ENCODE measurements around the gene ZNF362. TPM values are rescaled to one million over a fixed set of nuclear protein-coding genes. Genes with fewer than 3 reads are reported as not detected.
A peak's percentile ranks its signal among the peaks of the same experiment; 100 is the strongest.

ZNF362 gene
- total RNA-seq, 2 donors from 2014 or later, result 8.1 to 14.7 TPM

- ATAC-seq (no peak), DNase-seq (no peak)
- intact Hi-C loops (cut with DNase I, micrococcal nuclease), result no loop called here
Measured at GRCh38 chr1:33242652-33243051, 13.6 kb upstream of the ZNF362 start.

GRCh38 chr1:33244143-33244808 lies 12.0 kb upstream of the ZNF362 start:
- DNase-seq (no peak), ATAC-seq (no peak)
- intact Hi-C loops (cut with DNase I, micrococcal nuclease), result no loop called here

- DNase-seq (no peak), ATAC-seq (no peak)
- intact Hi-C loops (cut with DNase I, micrococcal nuclease), result no loop called here
Measured at GRCh38 chr1:33244809-33245186, 11.5 kb upstream of the ZNF362 start.

GRCh38 chr1:33246171-33246570 lies 10.1 kb upstream of the ZNF362 start:
- intact Hi-C loops (cut with DNase I, micrococcal nuclease), result no loop called here
- ATAC-seq (no peak), DNase-seq (no peak)

GRCh38 chr1:33247545-33247944 lies 8.7 kb upstream of the ZNF362 start:
- ATAC-seq (no peak), DNase-seq (no peak)
- intact Hi-C loops (cut with DNase I, micrococcal nuclease), result no loop called here

GRCh38 chr1:33248244-33248643 lies 8.0 kb upstream of the ZNF362 start:
- intact Hi-C loops (cut with DNase I, micrococcal nuclease), result no loop called here
- ATAC-seq, result no peak
- DNase-seq, result no peak

GRCh38 chr1:33249422-33249821 lies 6.9 kb upstream of the ZNF362 start:
- DNase-seq (no peak), ATAC-seq (no peak)
- intact Hi-C loops (cut with DNase I, micrococcal nuclease), result no loop called here

- intact Hi-C loops (cut with DNase I, micrococcal nuclease), result no loop called here
- ATAC-seq (no peak), DNase-seq (no peak)
Measured at GRCh38 chr1:33250217-33250616, 6.1 kb upstream of the ZNF362 start.

GRCh38 chr1:33250724-33251123 lies 5.6 kb upstream of the ZNF362 start:
- DNase-seq, result no peak

GRCh38 chr1:33254491-33254890 lies 1.8 kb upstream of the ZNF362 start:
- no peak for ATAC-seq
- intact Hi-C loops (cut with DNase I, micrococcal nuclease), result no loop called here
- no peak for DNase-seq

More at GRCh38 chr1:33250724-33251123, 5.6 kb upstream of the ZNF362 start:
- no peak for ATAC-seq
- intact Hi-C loops (cut with DNase I, micrococcal nuclease), result no loop called here

- intact Hi-C loops (cut with DNase I, micrococcal nuclease), result no loop called here
- peak; percentile 82 for ATAC-seq
Measured at GRCh38 chr1:33255347-33256220, 708 bp upstream of the ZNF362 start.

GRCh38 chr1:33256221-33256470 lies 146 bp upstream of the ZNF362 start:
- ATAC-seq, result no peak
- no peak for DNase-seq
- intact Hi-C loops (cut with DNase I, micrococcal nuclease), result no loop called here

More at GRCh38 chr1:33255347-33256220, 708 bp upstream of the ZNF362 start:
- peak; percentile 81 to 88 for DNase-seq

GRCh38 chr1:33257207-33257771 lies 997 bp downstream of the ZNF362 start:
- DNase-seq, result peak in 1 of 2 donors; percentile 28
- intact Hi-C loops (cut with DNase I, micrococcal nuclease), result no loop called here
- ATAC-seq, result no peak

GRCh38 chr1:33257772-33258712 lies 1.8 kb downstream of the ZNF362 start:
- ATAC-seq, result peak; percentile 56
- intact Hi-C loops (cut with DNase I, micrococcal nuclease), result no loop called here
- DNase-seq, result peak; percentile 37 to 52

GRCh38 chr1:33258788-33259274 lies 2.5 kb downstream of the ZNF362 start:
- no peak for ATAC-seq
- intact Hi-C loops (cut with DNase I, micrococcal nuclease), result no loop called here
- no peak for DNase-seq

GRCh38 chr1:33259879-33260278 lies 3.6 kb downstream of the ZNF362 start:
- DNase-seq (no peak), ATAC-seq (no peak)
- intact Hi-C loops (cut with DNase I, micrococcal nuclease), result no loop called here

GRCh38 chr1:33260439-33260838 lies 4.1 kb downstream of the ZNF362 start:
- no peak for DNase-seq
- intact Hi-C loops (cut with DNase I, micrococcal nuclease), result no loop called here
- ATAC-seq, result no peak

GRCh38 chr1:33261344-33261743 lies 5.1 kb downstream of the ZNF362 start:
- intact Hi-C loops (cut with DNase I, micrococcal nuclease), result no loop called here
- ATAC-seq, result no peak
- no peak for DNase-seq

GRCh38 chr1:33263890-33264504 lies 7.7 kb downstream of the ZNF362 start:
- no peak for DNase-seq
- no peak for ATAC-seq
- intact Hi-C loops (cut with DNase I, micrococcal nuclease), result no loop called here
